HL-60 (cell line): ENCODE results near the gene CDC25B.

Experiments used
- GABPA ChIP-seq: IDR thresholded peaks from 2 replicates; pipeline ENCODE4 v1.6.1; 2012; ENCODE audit warnings: low read depth
- POLR2AphosphoS5 ChIP-seq: IDR thresholded peaks from 2 replicates; pipeline ENCODE4 v1.6.1; 2012; ENCODE audit warnings: low read depth
- SPI1 ChIP-seq: IDR thresholded peaks from 2 replicates; pipeline ENCODE4 v1.6.1; 2012; ENCODE audit warnings: low read depth, mild to moderate bottlenecking, borderline replicate concordance
- TF ChIP-seq, protein P1 (sequence below): IDR thresholded peaks from one replicate; pipeline ENCODE4 v1.5.1; 2011; ENCODE audit warnings: low read length, control low read depth, inconsistent platforms; ENCODE audit not compliant: insufficient read depth
- TF ChIP-seq, protein P2 (sequence below): IDR thresholded peaks from 2 replicates; pipeline ENCODE4 v1.6.1; 2012; ENCODE audit warnings: low read depth; ENCODE audit not compliant: insufficient replicate concordance

DNA sequence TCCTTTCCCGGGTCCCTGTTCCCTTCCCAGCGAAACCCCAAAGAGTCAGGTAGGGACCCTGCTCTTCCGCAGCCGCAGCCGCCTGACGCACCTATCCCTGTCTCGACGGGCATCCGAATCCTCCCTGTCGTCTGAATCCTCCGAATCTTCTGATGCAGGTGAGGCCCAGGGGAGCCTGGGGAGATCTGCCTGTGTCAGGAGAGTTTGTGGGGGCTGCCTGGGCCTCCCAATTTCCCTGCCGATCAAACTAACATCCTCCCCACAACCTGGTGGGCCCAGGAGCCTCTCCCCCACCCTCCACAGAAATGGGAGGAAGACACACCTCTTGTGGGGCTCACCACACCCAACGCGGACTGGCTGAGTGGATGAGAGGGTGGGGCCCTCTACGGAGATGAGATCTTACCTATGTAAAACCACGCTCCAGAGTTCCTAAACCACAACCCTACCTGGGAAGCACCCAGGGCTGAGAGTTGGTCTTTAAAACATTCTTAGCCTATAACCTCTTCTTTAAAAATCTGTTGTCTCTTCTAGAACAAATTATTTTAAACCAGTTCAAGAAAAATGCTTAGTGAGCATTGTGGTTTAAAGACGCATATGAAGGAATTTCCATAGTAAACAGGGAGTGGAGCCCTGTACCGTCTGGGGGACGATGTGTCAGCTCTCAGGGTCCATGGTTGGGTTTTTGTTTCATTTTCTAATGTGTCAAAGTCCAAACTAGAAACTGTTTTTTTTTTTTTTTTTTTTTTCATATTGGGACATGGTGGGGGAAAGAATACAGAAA, 1.7 kb downstream of the CDC25B start:
- TF ChIP-seq, protein P1, sequence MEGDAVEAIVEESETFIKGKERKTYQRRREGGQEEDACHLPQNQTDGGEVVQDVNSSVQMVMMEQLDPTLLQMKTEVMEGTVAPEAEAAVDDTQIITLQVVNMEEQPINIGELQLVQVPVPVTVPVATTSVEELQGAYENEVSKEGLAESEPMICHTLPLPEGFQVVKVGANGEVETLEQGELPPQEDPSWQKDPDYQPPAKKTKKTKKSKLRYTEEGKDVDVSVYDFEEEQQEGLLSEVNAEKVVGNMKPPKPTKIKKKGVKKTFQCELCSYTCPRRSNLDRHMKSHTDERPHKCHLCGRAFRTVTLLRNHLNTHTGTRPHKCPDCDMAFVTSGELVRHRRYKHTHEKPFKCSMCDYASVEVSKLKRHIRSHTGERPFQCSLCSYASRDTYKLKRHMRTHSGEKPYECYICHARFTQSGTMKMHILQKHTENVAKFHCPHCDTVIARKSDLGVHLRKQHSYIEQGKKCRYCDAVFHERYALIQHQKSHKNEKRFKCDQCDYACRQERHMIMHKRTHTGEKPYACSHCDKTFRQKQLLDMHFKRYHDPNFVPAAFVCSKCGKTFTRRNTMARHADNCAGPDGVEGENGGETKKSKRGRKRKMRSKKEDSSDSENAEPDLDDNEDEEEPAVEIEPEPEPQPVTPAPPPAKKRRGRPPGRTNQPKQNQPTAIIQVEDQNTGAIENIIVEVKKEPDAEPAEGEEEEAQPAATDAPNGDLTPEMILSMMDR = no peak
- TF ChIP-seq GABPA (no peak), POLR2AphosphoS5 (no peak), SPI1 (no peak)
- TF ChIP-seq, protein P2, sequence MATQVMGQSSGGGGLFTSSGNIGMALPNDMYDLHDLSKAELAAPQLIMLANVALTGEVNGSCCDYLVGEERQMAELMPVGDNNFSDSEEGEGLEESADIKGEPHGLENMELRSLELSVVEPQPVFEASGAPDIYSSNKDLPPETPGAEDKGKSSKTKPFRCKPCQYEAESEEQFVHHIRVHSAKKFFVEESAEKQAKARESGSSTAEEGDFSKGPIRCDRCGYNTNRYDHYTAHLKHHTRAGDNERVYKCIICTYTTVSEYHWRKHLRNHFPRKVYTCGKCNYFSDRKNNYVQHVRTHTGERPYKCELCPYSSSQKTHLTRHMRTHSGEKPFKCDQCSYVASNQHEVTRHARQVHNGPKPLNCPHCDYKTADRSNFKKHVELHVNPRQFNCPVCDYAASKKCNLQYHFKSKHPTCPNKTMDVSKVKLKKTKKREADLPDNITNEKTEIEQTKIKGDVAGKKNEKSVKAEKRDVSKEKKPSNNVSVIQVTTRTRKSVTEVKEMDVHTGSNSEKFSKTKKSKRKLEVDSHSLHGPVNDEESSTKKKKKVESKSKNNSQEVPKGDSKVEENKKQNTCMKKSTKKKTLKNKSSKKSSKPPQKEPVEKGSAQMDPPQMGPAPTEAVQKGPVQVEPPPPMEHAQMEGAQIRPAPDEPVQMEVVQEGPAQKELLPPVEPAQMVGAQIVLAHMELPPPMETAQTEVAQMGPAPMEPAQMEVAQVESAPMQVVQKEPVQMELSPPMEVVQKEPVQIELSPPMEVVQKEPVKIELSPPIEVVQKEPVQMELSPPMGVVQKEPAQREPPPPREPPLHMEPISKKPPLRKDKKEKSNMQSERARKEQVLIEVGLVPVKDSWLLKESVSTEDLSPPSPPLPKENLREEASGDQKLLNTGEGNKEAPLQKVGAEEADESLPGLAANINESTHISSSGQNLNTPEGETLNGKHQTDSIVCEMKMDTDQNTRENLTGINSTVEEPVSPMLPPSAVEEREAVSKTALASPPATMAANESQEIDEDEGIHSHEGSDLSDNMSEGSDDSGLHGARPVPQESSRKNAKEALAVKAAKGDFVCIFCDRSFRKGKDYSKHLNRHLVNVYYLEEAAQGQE = no peak
